Brain microvascular endothelial cell (primary cell): ENCODE data around the gene ADCY5.

Experiments used
- DNase-seq: peaks from one replicate; pipeline ENCODE4 v3.0.0-alpha.2; 2020
- H3K27ac ChIP-seq: fragments of 250-450 bp; sonication (Bioruptor Pico); 2 replicates; pipeline ENCODE4 v1.5.1; 2020; ENCODE audit warnings: mild to moderate bottlenecking, moderate library complexity
- H3K27me3 ChIP-seq: fragments of 250-450 bp; sonication (Bioruptor Pico); replicated peaks from 2 replicates; pipeline ENCODE4 v1.5.1; 2020; ENCODE audit warnings: mild to moderate bottlenecking
- H3K36me3 ChIP-seq: fragments of 250-450 bp; sonication (Bioruptor Pico); replicated peaks from 2 replicates; pipeline ENCODE4 v1.5.1; 2020; ENCODE audit warnings: mild to moderate bottlenecking
- H3K4me3 ChIP-seq: 2 replicates; pipeline ENCODE4 v1.5.1; 2011; ENCODE audit warnings: low read depth, mild to moderate bottlenecking, control low read depth, low read length, moderate library complexity
- in situ Hi-C: cut with HindIII; loops from 2 replicates; pipeline ENCODE4 v1.10.0; 2017; ENCODE audit warnings: low sequenced_read_pairs, low pct_ligation_motif_present
- TF ChIP-seq, protein P1 (sequence below): IDR thresholded peaks from 2 replicates; pipeline ENCODE4 v1.5.1; 2011; ENCODE audit warnings: low read depth, mild to moderate bottlenecking, moderate library complexity, low read length, control low read depth, inconsistent platforms; ENCODE audit errors: missing control alignments

Gene ADCY5

DNA sequence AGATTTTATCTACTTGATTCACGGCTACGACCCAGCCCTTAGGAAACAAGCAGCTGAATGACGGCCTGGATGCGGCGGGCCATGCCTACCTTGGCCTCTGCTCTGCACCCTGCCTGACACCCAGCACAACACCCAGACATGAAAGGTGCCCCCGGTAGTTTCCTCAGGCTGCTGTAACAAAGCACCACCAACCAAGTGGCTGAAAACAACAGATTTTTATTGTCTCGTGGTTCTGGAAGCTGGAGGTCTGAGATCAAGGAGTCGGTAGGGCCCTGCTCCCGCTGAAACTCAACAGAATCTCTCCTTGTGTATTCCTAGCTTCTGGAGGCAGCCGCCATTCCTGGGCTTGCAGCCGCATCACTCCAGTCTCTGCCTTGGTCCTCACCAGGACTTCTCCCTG is 111.7 kb downstream of the ADCY5 start:
- in situ Hi-C loops: no loop called here

DNA sequence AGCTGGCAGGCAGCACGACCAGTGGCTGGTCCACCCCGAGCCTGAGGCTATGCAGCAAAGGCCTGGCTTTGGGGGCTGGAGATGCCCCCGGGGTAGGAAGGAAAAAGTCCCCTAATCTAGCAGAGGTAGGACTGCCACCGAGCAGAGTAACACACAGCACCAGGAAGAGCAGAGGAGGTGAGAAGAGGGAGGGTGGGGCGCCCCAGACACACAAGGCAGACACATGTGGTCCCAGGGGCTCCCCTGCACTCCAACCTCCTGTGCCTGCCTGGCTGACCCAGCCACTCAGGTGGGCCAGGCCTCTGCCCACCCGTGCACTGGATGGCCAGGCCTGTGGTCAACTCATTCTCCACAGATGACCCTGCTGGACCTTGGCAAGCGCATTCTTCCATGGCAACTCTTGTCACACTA is 112.4 kb downstream of the ADCY5 start:
- no peak for DNase-seq
- TF ChIP-seq, protein P1, sequence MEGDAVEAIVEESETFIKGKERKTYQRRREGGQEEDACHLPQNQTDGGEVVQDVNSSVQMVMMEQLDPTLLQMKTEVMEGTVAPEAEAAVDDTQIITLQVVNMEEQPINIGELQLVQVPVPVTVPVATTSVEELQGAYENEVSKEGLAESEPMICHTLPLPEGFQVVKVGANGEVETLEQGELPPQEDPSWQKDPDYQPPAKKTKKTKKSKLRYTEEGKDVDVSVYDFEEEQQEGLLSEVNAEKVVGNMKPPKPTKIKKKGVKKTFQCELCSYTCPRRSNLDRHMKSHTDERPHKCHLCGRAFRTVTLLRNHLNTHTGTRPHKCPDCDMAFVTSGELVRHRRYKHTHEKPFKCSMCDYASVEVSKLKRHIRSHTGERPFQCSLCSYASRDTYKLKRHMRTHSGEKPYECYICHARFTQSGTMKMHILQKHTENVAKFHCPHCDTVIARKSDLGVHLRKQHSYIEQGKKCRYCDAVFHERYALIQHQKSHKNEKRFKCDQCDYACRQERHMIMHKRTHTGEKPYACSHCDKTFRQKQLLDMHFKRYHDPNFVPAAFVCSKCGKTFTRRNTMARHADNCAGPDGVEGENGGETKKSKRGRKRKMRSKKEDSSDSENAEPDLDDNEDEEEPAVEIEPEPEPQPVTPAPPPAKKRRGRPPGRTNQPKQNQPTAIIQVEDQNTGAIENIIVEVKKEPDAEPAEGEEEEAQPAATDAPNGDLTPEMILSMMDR: no peak
- in situ Hi-C loops: no loop called here
- H3K36me3 ChIP-seq: no peaks in the 10 kb centered on the region
- H3K27me3 ChIP-seq: peaks cover 13% of the 10 kb centered on the region
- no peak overlapping the region for H3K4me3 ChIP-seq
- no peak overlapping the region for H3K27ac ChIP-seq

More for the DNA sequence above, 111.7 kb downstream of the ADCY5 start:
- H3K36me3 ChIP-seq: no peaks in the 10 kb centered on the region
- no peak overlapping the region for H3K27ac ChIP-seq
- no peak for DNase-seq
- H3K27me3 ChIP-seq: peaks cover 13% of the 10 kb centered on the region
- TF ChIP-seq, protein P1: no peak
- no peak overlapping the region for H3K4me3 ChIP-seq

DNA sequence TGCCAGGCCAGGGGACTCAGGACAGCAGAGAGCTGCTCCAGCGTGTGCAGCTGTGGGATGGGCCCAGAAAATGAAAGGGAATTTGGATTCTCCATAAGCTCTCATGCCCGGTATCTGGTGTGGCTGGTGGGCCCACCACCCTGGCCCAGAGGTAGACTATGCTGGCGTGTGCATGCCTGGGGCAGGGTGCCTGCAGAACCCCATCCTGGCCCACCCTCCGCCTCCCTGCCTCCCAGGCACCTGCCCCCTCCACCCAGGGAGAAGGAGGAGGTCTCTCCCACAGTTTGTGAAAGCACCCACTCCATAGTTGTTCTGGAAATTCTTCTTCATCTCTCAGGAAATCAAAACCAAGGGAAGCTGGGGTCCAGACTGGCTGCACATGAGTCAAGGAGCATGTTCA is 112.9 kb downstream of the ADCY5 start:
- in situ Hi-C loops: no loop called here
- Histone ChIP-seq H3K27me3 (peaks cover 9% of the 10 kb centered on the region), H3K27ac (no peak overlapping the region), H3K36me3 (no peaks in the 10 kb centered on the region), H3K4me3 (no peak overlapping the region)
- TF ChIP-seq, protein P1: no peak
- DNase-seq: no peak

DNA sequence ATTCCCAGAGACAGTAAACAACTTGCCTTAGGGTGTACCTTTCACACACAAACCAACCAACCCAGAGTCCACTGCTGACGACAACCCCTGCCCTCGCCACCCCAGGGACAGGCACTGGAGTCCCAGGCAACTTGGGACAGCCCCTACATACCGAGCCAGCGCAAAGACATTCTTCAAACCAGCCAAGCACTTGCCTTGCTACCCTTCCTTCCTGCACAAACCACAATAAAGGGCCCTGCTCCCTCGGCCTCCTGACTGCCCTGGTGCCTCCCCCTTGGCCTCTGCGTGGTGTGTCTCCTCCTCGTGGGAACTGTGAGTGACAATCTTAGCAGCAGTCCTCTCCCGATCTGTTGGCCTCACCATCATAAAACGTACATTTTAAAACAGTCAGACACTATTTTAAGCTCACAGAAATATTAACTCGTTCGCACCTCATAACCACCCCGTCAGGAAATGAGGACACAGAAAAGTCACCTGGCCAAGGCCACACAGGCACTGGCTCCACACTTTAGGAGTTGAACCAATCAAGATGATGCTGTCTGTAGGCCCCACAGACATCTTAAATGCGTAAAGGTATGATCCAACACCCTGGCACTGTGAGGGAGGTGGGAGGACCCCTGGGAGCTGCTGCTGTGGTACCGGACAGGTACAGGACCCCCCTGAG is 113.8 kb downstream of the ADCY5 start:
- no peak for DNase-seq
- TF ChIP-seq, protein P1: no peak
- Histone ChIP-seq H3K36me3 (no peaks in the 10 kb centered on the region), H3K4me3 (no peak overlapping the region), H3K27me3 (peaks cover 6% of the 10 kb centered on the region), H3K27ac (no peak overlapping the region)
- in situ Hi-C loops: no loop called here

DNA sequence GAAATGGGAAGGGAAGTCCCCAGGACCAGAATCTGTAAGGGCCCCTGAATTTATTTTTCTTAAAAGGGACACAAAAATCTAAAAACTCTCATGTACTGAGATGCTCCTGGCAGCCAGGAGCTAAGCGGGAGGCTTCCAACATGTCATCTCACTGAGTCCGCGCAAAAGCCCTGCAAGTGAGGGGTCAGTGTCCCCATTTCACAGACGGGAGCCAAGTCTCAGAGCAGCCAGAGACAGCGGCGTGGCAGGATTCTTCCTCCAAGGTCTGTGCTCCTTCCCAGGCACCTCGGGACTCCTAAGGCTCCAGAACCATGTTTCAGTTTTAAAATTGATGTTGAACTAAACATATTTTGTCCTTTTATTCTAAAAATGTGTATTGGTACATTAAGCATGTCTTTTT is 114.8 kb downstream of the ADCY5 start:
- H3K36me3 ChIP-seq: no peaks in the 10 kb centered on the region
- no peak overlapping the region for H3K4me3 ChIP-seq
- in situ Hi-C loops: no loop called here
- peaks cover 4% of the 10 kb centered on the region for H3K27me3 ChIP-seq
- TF ChIP-seq, protein P1: no peak
- H3K27ac ChIP-seq: no peak overlapping the region
- DNase-seq: no peak

DNA sequence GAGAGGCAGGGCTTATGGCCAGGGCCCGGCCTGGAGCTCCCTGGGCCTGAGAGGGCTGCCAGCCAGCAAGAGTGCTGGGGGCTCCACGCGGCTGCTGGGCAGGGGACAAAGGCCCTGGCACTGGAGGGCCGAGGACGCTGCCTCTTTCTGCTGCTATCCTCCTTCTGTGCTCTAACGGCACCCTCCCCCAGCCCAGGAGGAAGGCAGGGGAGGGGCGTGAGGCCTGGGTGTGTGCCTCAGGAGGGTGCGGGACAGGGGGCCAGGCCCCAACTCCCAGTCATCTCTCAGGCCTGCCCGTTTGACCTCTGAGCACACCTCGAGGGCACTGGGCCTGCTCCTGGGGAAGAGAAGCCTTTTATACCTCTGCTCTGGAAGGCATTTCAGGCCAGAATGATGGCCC is 115.5 kb downstream of the ADCY5 start:
- no peak for DNase-seq
- peaks cover 4% of the 10 kb centered on the region for H3K27me3 ChIP-seq
- no peak overlapping the region for H3K4me3 ChIP-seq
- in situ Hi-C loops: no loop called here
- TF ChIP-seq, protein P1: no peak
- H3K27ac ChIP-seq: no peak overlapping the region
- H3K36me3 ChIP-seq: no peaks in the 10 kb centered on the region
